ENCODE data around the gene RPL41.

- TF ChIP-seq CHD2 (IDR thresholded peaks at IDR 0.05; ENCODE audit: low read length, partially characterized antibody) (no peak), RAD21 (IDR thresholded peaks at IDR 0.05; ENCODE audit: low read length) (no peak), ZBTB33 (IDR thresholded peaks at IDR 0.05; ENCODE audit: borderline replicate concordance, low read depth) (no peak), RFX5 (IDR thresholded peaks at IDR 0.05; ENCODE audit: low read length) (no peak), USF2 (IDR thresholded peaks at IDR 0.05; ENCODE audit: borderline replicate concordance, low read depth, low read length) (no peak), SIN3A (IDR thresholded peaks at IDR 0.05; ENCODE audit: borderline replicate concordance, low read depth, low read length) (no peak), REST (IDR thresholded peaks at IDR 0.05; ENCODE audit: low read depth, low read length) (no peak), CTCF (IDR thresholded peaks at IDR 0.05) (no peak), YY1 (IDR thresholded peaks at IDR 0.05; ENCODE audit: low read depth) (no peak), TAF1 (IDR thresholded peaks at IDR 0.05; ENCODE audit: borderline replicate concordance, low read depth, low read length) (no peak), EZH2phosphoT487 (IDR thresholded peaks at IDR 0.05; ENCODE audit: borderline replicate concordance, low read depth) (no peak), PBX3 (IDR thresholded peaks at IDR 0.05) (no peak), TCF12 (IDR thresholded peaks at IDR 0.05) (no peak), MAX (IDR thresholded peaks at IDR 0.05; ENCODE audit: low read depth) (no peak)
Observed at GRCh38 chr12:56080556-56081138, 35.8 kb upstream of the RPL41 start.
